OCI-M2 (cell line): ENCODE results near the gene RNF149.
A peak's percentile ranks its signal among the peaks of the same experiment; 100 is the strongest.
"Not testable (repeated sequence)": the region's sequence is repeated elsewhere in the genome, so short reads cannot be mapped to it uniquely, and the experiment has no call there.

Source experiments
- DNase-seq: peaks from one replicate; lab custom pipeline; 2025; ENCODE audit not compliant: unreplicated experiment; lab: John Stamatoyannopoulos, UW

The RNF149 gene

DNA sequence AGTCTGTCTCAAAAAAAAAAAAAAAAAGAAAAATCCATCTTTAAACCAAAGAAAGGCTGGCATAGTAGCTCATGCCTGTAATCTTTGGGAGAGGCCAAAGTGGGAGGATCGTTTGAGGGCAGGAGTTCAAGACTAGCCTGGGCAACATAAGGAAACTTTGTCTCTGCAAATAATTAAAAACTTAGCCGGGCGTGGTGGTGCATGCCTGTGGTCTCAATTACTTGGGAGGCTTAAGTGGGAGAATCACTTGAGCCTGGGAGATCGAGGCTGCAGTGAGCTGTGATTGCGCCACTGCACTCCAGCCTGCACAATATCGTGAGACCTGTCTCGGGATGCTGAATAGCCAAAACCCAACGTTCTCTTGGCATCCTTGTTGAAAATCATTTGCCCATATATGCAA is 49.7 kb downstream of the RNF149 start:
- no peak for DNase-seq

DNA sequence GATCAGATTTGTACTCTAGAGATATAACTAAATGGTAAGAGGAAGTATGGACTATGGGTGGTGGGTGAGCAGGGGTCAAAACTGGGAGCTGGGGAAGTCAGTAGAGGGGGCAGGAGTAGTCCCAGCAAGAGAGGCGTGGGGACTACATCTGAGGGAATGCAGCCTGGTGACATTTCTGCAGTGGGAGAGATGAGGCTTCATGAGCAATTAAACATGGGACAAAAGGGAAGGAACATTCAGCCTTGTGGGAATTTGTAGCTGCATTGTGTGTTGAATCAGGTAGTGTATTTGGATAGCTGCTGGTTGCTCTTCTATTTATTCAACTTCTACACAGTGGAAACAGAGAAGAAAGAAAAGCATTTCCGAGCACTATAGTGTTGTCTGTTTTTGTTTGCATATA is 52.2 kb downstream of the RNF149 start:
- DNase-seq: no peak

DNA sequence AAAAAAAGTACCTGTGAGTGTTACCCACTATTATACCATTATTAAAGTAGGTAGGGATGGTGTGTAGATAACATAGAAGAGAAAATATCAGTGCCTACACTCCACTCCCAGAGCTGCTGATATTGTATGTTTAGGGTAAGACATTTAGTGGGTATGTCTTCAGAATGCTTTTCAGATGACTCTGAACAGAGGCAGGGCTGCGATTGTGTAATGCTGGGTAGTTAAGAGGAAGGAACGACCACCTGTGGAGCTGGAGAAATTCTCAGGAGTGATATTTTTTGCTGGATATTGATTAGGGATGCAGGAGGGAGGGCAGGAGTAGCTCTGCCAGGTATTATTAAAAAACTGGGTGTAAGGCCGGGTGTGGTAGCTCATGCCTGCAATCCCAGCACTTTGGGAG is 53.0 kb downstream of the RNF149 start:
- DNase-seq: no peak

DNA sequence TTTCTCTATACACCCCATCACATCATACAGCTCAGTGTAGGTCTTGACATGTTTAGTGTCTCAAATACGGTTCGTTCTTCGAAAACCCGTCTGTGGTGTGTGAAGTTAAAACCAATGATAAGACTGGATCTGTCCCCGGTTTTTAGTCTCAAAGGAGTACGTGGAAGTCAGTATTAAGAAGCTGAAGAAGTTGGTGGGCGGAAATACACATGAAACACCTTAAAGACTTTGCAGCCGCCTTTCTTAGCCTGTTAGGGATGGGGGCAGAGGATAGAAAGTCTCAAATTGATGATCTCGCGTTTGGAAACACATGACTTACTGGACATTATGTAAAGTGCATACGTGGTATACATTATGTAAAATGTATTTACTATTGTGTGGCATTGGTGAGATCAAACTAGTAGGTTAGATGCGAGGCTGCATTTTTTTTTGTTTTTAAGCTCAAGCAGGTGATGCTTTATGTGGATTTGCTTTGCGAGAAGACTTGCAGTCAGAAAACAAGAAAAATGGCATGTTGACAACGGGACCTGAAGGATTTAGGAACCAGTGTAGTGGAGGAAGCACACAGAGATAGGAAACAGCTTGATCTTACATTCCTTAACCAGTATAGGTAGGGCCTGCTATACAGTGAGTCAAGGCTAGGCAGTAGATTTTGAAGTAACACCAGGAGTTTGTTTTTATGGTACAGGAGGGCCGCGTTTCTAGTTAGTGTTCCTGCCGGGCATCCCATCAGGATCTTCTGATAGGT is 54.6 kb downstream of the RNF149 start:
- DNase-seq: no peak

GRCh38 chr2:101253013-101253702 is 55.3 kb downstream of the RNF149 start:
- DNase-seq: no peak

DNA sequence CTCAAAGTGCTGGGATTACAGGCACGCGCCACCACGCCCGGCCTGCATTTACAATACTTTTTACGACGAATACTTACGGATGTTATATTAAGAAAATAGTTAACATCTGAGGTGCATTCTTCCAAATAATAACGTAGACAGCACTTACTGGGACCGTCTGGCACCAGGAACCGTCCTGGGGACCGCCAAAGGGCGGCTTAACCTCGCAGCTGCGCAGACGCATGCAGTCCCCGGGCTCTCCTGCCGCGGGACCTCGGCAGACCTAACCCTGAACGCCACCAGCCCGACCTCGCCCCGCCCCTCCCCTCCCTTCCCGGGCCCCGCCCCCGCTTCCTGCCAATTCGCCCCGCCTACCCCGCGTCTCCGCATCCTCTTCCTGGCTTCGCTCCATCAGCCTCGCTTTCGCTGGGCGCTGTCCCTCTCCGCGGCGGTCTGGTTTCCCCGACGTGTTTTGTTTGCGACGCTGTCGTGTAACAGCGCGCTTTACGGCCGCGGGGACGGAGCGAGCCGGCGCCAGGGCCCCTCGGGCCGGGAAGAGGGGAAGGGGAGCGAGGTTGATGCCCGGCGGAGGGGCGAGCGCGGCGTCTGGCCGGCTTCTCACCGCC is 56.0 kb downstream of the RNF149 start, which contains the start of gene CNOT11:
CNOT11 (plus strand) TSS at position 479 of the 605 bp plus-strand sequence; CDS start at position 558, 79 bp downstream.
- peak; percentile 37 for DNase-seq

- no peak for DNase-seq
Observed at GRCh38 chr2:101251844-101252407, 56.6 kb downstream of the RNF149 start.

GRCh38 chr2:101251246-101251781 is 57.2 kb downstream of the RNF149 start:
- DNase-seq: not testable (repeated sequence)

GRCh38 chr2:101249826-101250225 is 58.7 kb downstream of the RNF149 start:
- DNase-seq: no peak

DNA sequence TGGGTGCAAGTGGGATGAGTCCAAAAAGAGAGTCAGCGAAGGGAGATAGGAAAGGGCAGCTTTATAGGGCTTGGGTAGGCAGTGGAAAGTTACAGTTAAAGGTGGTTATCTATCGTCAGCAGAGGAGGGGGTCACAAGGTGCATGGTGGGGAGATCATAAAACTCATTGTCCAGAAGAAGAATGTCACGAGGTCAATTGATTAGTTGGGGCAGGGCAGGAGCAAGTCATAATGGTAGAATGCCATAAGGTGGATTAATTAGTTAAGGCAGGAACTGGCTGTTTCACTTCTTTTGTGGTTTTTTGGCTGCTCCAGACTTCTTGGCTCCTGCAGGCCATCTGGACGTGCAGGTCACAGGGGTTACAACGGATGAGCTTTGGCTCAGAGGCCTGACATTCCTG is 59.7 kb downstream of the RNF149 start:
- DNase-seq: not testable (repeated sequence)

DNA sequence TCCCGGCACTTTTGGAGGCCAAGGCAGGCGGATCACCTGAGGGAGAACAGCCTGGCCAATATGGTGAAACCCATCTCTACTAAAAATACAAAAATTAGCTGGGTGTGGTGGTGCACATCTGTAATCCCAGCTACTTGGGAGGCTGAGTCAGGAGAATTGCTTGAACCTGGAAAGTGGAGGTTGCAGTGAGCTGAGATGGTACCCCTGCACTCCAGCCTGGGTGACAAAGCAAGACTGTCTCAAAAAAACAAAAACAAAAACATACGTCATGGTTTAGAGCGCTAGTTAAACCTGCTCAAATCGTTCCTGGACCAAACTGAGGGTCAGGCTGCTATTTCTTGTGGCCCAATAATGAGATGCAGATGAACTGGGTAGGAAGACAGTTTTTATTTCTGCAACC is 63.0 kb downstream of the RNF149 start:
- not testable (repeated sequence) for DNase-seq

- DNase-seq: not testable (repeated sequence)
Observed at GRCh38 chr2:101244899-101245298, 63.6 kb downstream of the RNF149 start.

GRCh38 chr2:101244373-101244772 is 64.1 kb downstream of the RNF149 start:
- not testable (repeated sequence) for DNase-seq

- no peak for DNase-seq
Observed at GRCh38 chr2:101241158-101241557, 67.3 kb downstream of the RNF149 start.

DNA sequence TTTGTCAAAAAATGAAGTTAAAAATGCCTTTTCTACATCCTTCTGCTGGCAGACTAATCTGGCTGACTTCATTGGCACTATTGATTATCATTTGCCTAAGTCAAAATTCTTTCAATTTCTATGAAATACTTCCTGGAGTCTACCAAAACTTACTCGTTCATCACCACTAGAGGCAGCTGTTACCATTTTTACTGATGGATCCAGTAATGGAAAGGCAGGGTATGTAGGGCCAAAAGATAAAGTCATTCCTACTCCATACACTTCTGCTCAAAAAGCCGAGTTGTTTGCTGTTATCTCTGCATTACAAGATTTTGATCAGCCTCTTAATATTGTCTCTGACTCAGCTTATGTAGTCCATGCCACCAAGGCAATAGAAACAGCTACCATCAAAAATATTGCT is 67.8 kb downstream of the RNF149 start:
- not testable (repeated sequence) for DNase-seq

DNA sequence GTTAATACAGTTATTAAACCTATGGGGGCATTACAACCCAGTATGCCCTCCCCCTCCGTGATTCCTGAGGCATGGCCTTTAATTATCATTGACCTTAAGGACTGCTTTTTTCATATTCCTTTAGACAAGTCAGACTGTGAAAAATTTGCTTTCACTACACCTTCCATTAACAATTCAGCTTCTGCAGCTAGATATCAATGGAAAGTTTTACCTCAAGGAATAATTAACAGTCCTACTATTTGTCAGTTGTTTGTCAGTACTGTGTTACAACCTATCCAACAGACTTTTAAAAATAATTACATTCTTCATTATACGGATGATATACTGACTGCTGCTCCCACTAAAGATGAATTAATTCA is 68.8 kb downstream of the RNF149 start:
- not testable (repeated sequence) for DNase-seq

- no peak for DNase-seq
Observed at GRCh38 chr2:101238930-101239759, 69.4 kb downstream of the RNF149 start.

GRCh38 chr2:101237944-101238343 is 70.6 kb downstream of the RNF149 start:
- DNase-seq: not testable (repeated sequence)

GRCh38 chr2:101235956-101236355 is 72.5 kb downstream of the RNF149 start:
- DNase-seq: not testable (repeated sequence)

GRCh38 chr2:101234169-101234938 is 74.1 kb downstream of the RNF149 start:
- no peak for DNase-seq
